ENCODE results near the gene TFF3.

The TFF3 gene

GRCh38 chr21:42285569-42286245, 29.5 kb downstream of the TFF3 start:
- DNase-seq = no peak

DNA sequence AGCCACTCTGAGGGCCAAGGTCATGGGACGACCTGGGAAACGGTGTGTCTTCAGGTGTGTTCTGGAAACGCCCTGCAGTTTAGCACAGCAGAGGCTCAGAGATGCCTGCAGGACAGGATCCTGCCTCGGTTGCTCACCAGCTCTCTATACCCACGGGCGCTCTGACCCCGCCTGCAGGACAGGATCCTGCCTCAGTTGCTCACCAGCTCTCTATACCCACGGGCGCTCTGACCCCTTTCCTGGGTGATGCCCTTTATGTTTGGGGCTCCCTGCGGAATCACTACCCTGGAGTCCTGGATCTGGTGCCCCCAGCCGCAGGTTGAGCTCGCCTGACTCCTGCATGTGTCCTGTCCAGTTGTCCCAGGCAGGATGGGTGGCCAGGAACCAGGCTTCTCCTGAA, 32.5 kb downstream of the TFF3 start:
- DNase-seq = no peak

DNA sequence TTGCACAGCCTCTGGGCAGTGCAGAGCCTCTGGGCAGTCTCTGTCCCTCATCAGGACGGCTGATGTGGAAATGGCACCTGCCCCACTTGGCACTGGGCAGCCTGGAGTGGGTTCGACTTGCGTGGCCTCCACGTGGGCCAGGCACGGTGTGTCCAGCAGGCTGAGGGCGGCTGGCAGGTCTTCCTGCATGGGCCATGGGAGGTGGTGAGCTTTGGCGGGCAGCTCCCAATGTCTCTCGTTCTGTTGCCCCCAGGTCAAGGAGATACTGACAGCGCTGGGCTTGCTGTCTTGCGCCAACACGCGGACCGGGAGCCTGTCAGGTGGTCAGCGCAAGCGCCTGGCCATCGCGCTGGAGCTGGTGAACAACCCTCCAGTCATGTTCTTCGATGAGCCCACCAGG, 33.2 kb downstream of the TFF3 start:
- no peak for DNase-seq

DNA sequence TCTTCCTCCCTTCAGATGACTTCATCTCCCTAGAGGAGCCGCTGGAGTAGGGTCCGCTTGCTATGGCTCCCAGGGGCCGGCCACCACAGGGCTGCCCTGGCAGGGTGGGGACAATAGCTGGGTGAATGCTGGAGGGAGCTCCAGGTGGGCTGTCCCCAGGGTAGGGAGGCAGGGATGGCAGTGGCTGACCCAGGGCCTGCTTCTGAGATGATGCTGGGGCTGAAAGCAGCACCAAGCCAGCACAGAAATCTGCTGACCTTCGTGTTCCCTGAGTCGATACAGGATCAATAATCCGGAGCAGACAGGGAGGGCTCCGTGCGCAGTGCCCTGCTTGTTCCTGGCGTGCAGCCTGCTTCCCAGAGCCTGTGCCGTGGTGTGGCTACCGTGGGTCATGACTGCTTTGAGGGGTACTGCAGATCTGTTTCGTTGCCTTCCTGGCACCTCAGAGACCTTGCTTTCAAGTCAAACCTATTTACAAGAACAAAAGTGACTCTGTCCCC, 34.0 kb downstream of the TFF3 start:
- DNase-seq = no peak

- no peak for DNase-seq
Observed at GRCh38 chr21:42280356-42281180, 34.6 kb downstream of the TFF3 start.

DNA sequence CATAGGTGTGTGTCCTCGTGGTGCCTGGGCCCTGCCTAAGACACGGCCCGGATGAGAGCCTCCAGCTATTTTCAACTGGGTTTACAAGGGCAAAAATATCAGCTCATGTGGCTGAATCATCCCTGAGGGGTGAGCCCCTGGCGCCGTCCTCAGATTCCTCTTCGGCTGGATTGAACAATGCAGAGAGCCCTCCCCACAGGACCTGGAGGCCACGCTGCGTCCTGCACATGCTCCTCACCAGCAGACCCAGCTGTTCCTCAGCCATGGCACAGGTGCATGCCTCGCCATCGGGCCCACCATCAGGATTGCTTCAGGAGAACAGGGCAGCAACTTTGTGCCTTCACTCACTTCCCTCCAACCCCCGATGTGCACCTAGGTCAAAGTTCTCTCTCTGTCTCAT, 35.3 kb downstream of the TFF3 start:
- no peak for DNase-seq

- no peak for DNase-seq
Observed at GRCh38 chr21:42279341-42279871, 35.8 kb downstream of the TFF3 start.

GRCh38 chr21:42278451-42279149, 36.6 kb downstream of the TFF3 start:
- no peak for DNase-seq

DNA sequence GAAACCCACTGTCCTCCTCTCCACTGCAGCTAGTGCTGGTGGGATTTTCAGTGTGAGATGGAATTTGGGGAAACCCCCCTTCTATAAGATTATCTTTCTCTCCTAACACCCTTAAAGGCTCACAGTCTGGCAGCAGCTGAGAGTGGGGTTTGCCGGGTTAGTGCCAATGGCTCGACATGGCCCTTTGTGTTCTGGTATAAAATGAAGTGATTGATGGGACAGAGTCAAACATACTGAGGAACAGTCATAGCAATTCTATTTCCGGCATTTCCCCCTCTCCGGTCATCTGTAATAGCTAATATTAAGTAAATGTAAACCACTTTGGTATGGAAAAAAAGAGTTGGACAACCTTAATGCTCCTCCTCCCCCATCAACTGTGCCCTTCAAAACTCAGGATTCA, 37.6 kb downstream of the TFF3 start:
- no peak for DNase-seq

- DNase-seq = no peak
Observed at GRCh38 chr21:42276526-42277154, 38.6 kb downstream of the TFF3 start.

DNA sequence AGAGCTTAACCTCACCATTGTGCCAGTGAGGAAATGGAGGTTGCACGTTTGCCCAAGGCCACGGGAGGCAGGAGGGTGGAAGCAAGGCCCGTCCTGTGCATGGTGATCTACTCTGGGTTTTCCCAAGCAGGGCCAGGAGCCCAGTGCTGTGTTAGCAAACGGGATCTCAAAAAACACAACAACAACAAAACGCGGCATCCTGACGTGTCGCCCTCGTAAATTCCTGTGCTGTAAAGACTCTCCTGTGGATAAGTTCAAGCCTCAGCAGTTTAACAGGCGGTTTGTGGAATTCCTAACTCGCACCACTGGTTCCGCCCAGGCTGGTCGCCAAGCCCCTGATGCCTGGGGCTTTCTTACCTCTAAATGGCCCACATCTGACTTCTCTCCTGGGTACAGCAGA, 39.1 kb downstream of the TFF3 start:
- DNase-seq = no peak

DNA sequence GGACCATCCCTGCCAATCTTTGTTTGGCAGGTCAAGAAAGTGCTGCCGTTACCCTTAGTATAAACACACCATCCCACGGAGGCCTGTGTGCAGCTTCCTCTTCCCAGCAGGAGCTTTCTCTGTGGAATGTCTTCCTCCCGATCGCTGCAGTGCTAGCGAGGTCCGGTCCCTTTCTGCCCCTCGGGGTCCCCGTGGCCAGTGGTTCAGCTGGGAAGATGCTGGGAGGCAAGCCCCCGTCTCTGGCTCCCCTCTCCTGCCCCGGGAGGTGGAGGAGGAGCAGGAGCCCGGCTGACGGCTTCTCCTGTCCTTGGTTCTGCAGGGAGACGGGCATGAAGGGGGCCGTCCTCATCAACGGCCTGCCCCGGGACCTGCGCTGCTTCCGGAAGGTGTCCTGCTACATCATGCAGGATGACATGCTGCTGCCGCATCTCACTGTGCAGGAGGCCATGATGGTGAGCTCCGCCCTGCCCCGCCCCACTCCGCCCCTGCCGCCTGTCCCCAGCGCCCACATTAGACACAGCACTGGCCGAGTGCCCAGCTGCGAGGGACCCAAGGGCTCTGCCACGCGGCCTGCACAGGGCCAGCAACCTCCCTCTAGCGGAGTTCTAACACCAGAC, 42.1 kb downstream of the TFF3 start:
- DNase-seq = no peak

- no peak for DNase-seq
Observed at GRCh38 chr21:42272109-42272962, 42.9 kb downstream of the TFF3 start.

- DNase-seq = no peak
Observed at GRCh38 chr21:42271065-42271464, 44.1 kb downstream of the TFF3 start.

DNA sequence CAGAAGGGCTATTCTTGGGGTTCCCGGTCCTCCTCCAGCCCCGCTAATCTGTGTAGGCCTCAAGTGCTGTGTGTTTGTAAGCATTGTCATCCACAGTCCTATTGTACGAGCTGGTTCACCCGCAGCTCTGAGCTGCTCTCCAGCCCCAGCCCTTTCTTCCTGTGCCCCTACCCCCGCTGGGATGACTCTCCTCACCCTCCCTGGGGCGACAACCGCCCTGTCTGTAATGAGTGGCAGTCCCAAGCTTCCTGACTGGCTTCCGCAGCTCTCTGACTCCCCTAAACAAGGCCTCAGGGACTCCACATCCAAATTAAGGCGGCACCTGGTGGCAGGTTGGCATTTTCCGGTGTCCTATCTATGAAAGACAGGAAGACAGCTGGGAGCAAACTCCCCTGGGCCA, 45.8 kb downstream of the TFF3 start:
- DNase-seq = no peak

DNA sequence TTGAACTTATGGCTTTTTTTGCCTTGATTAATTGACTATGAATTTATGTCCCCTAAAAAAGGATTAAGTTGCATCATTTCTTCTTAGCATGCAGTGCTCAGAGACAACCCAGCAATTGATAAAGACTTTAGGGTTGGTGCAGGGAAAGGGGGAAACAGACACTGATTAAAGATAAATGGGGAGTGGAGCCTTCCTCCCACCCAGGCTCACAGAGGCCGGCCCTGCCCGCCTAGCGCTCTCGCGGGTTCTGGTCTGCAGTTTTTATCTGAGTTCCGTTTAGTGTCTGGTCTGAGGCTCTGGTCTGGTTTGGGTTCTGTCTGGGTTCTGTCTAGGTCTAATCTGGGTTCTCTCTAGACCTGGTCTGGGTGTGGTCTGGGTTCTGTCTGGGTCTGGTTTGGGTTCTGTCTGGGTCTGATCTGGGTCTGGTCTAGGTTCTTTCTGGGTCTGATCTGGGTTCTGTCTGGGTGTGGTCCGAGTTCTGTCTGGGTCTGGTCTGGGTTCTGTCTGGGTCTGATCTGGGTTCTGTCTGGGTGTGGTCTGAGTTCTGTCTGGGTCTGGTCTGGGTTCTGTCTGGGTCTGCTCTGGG, 48.1 kb downstream of the TFF3 start:
- no peak for DNase-seq

DNA sequence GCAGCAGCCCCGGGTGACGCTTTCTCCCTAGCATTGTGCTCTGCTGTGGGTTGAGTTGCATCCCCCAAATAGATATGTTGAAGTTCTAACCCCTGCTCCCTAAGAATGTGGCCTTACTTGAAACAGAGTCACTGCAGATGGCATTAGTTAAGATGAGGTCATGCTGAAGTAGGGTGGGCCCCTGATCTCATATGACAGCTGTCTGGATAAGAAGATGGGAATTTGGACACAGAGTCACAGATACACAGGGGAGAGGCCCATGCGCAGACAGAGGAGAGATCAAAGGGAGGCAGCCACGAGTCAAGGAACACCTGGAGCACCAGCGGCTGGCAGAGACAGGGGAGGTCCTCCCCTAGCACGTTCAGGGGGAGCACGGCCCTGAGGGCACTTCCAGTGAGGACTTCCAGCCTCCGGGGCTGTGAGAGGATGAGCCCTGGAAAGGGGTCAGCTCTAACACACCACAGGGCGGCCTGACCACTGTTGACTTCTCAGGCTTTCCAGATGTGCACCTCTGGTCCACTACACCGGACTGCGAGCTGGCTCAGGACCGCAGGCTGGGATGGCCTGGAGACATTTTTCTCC, 49.9 kb downstream of the TFF3 start:
- DNase-seq = no peak

DNA sequence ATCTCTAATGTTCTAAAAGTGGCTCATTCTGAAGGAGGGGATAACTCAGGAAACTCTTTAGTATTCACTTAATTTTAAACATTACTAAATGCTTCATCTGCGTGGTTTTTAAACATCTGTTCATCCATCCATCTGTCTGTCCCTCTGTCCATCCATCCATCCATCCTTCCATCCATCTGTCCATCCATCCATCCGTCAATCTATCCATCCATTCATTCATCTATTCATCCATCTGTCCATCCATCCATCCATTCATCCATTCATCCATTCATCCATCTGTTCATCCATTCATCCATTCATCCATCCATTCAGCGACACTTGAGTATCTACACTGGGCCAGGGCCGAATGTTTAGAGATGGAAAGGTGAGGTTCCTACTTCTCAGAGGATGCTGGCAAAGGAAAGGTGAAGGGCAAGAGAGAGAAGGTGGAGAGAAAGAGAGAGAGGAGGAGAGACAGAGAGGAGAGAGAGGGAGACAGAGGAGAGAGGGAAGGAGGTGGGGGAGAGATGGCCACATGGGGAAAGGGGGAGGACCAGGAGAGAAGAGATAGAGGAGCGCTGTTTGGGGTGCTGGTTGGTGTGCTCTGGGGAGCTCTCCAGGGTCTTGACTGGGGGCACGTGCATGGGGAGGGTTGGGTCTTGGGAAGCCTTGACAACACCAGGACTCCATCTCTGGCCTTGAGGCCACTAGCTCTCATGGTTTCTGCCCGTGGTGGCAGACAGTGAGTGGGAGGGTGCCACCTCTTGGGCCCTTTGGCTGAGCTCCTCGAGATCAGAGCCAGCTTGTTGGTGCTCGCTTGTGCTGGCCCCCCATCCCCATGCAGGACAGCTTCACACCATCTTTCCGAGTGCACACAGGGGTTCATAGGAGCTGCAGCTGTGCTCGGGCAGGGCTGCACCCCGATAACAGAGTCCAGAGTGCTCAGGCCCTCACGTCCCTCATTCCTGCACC, 50.7 kb downstream of the TFF3 start:
- no peak for DNase-seq

- no peak for DNase-seq
Observed at GRCh38 chr21:42263591-42264131, 51.5 kb downstream of the TFF3 start.
